Measurements from ENCODE around the gene PPP1R9B. TPM values are rescaled to one million over a fixed set of nuclear protein-coding genes. Genes with fewer than 3 reads are reported as not detected.

The PPP1R9B gene
- total RNA-seq, 1 donor, result 53.0 TPM

- H3K4me1 ChIP-seq (ENCODE audit: insufficient read depth, low read length), result peaks cover 15% of the 10 kb centered on the region
- peaks cover 20% of the 10 kb centered on the region for H3K27me3 ChIP-seq (ENCODE audit: insufficient read depth, low read length)
- no peak overlapping the region for H3K4me3 ChIP-seq (ENCODE audit: low read length)
- no peaks in the 10 kb centered on the region for H3K9me3 ChIP-seq (ENCODE audit: low read depth, low read length)
Observed at GRCh38 chr17:50123649-50124349, 26.7 kb downstream of the PPP1R9B start.

- H3K27me3 ChIP-seq (ENCODE audit: insufficient read depth, low read length), result peaks cover 22% of the 10 kb centered on the region
- H3K4me1 ChIP-seq (ENCODE audit: insufficient read depth, low read length), result peaks cover 7% of the 10 kb centered on the region
- no peaks in the 10 kb centered on the region for H3K9me3 ChIP-seq (ENCODE audit: low read depth, low read length)
- no peak overlapping the region for H3K4me3 ChIP-seq (ENCODE audit: low read length)
Observed at GRCh38 chr17:50122945-50123344, 27.5 kb downstream of the PPP1R9B start.

- Histone ChIP-seq H3K4me1 (ENCODE audit: insufficient read depth, low read length) (peaks cover 11% of the 10 kb centered on the region), H3K4me3 (ENCODE audit: low read length) (no peak overlapping the region), H3K9me3 (ENCODE audit: low read depth, low read length) (no peaks in the 10 kb centered on the region), H3K27me3 (ENCODE audit: insufficient read depth, low read length) (peaks cover 35% of the 10 kb centered on the region)
Observed at GRCh38 chr17:50120475-50121253, 29.8 kb downstream of the PPP1R9B start.

GRCh38 chr17:50118828-50119218 is 31.7 kb downstream of the PPP1R9B start:
- Histone ChIP-seq H3K9me3 (ENCODE audit: low read depth, low read length) (no peaks in the 10 kb centered on the region), H3K4me1 (ENCODE audit: insufficient read depth, low read length) (peaks cover 11% of the 10 kb centered on the region), H3K27me3 (ENCODE audit: insufficient read depth, low read length) (peaks cover 43% of the 10 kb centered on the region), H3K4me3 (ENCODE audit: low read length) (no peak overlapping the region)

- Histone ChIP-seq H3K4me1 (ENCODE audit: insufficient read depth, low read length) (peaks cover 11% of the 10 kb centered on the region), H3K9me3 (ENCODE audit: low read depth, low read length) (no peaks in the 10 kb centered on the region), H3K27me3 (ENCODE audit: insufficient read depth, low read length) (peaks cover 43% of the 10 kb centered on the region), H3K4me3 (ENCODE audit: low read length) (no peak overlapping the region)
Observed at GRCh38 chr17:50118076-50118827, 32.2 kb downstream of the PPP1R9B start.

- peaks cover 43% of the 10 kb centered on the region for H3K27me3 ChIP-seq (ENCODE audit: insufficient read depth, low read length)
- H3K9me3 ChIP-seq (ENCODE audit: low read depth, low read length), result no peaks in the 10 kb centered on the region
- H3K4me3 ChIP-seq (ENCODE audit: low read length), result no peak overlapping the region
- peaks cover 11% of the 10 kb centered on the region for H3K4me1 ChIP-seq (ENCODE audit: insufficient read depth, low read length)
Observed at GRCh38 chr17:50117202-50118051, 33.0 kb downstream of the PPP1R9B start.

GRCh38 chr17:50115756-50116155 is 34.7 kb downstream of the PPP1R9B start:
- H3K9me3 ChIP-seq (ENCODE audit: low read depth, low read length), result no peaks in the 10 kb centered on the region
- peaks cover 11% of the 10 kb centered on the region for H3K4me1 ChIP-seq (ENCODE audit: insufficient read depth, low read length)
- peaks cover 43% of the 10 kb centered on the region for H3K27me3 ChIP-seq (ENCODE audit: insufficient read depth, low read length)
- H3K4me3 ChIP-seq (ENCODE audit: low read length), result no peak overlapping the region

- no peak overlapping the region for H3K4me3 ChIP-seq (ENCODE audit: low read length)
- H3K27me3 ChIP-seq (ENCODE audit: insufficient read depth, low read length), result peaks cover 38% of the 10 kb centered on the region
- H3K4me1 ChIP-seq (ENCODE audit: insufficient read depth, low read length), result peaks cover 11% of the 10 kb centered on the region
- no peaks in the 10 kb centered on the region for H3K9me3 ChIP-seq (ENCODE audit: low read depth, low read length)
Observed at GRCh38 chr17:50114849-50115357, 35.6 kb downstream of the PPP1R9B start.

GRCh38 chr17:50114401-50114800 is 36.1 kb downstream of the PPP1R9B start:
- Histone ChIP-seq H3K4me1 (ENCODE audit: insufficient read depth, low read length) (peaks cover 11% of the 10 kb centered on the region), H3K27me3 (ENCODE audit: insufficient read depth, low read length) (peaks cover 38% of the 10 kb centered on the region), H3K9me3 (ENCODE audit: low read depth, low read length) (no peaks in the 10 kb centered on the region), H3K4me3 (ENCODE audit: low read length) (no peak overlapping the region)

- no peaks in the 10 kb centered on the region for H3K9me3 ChIP-seq (ENCODE audit: low read depth, low read length)
Observed at GRCh38 chr17:50113624-50114320, 36.7 kb downstream of the PPP1R9B start.

GRCh38 chr17:50112694-50113093 is 37.8 kb downstream of the PPP1R9B start:
- Histone ChIP-seq H3K9me3 (ENCODE audit: low read depth, low read length) (no peaks in the 10 kb centered on the region), H3K4me1 (ENCODE audit: insufficient read depth, low read length) (peaks cover 10% of the 10 kb centered on the region), H3K4me3 (ENCODE audit: low read length) (no peak overlapping the region), H3K27me3 (ENCODE audit: insufficient read depth, low read length) (peaks cover 25% of the 10 kb centered on the region)

More at GRCh38 chr17:50113624-50114320, 36.7 kb downstream of the PPP1R9B start:
- H3K4me3 ChIP-seq (ENCODE audit: low read length), result no peak overlapping the region
- peaks cover 34% of the 10 kb centered on the region for H3K27me3 ChIP-seq (ENCODE audit: insufficient read depth, low read length)
- H3K4me1 ChIP-seq (ENCODE audit: insufficient read depth, low read length), result peaks cover 11% of the 10 kb centered on the region

GRCh38 chr17:50111673-50112655 is 38.5 kb downstream of the PPP1R9B start:
- Histone ChIP-seq H3K9me3 (ENCODE audit: low read depth, low read length) (no peaks in the 10 kb centered on the region), H3K4me1 (ENCODE audit: insufficient read depth, low read length) (peaks cover 3% of the 10 kb centered on the region), H3K27me3 (ENCODE audit: insufficient read depth, low read length) (peaks cover 18% of the 10 kb centered on the region), H3K4me3 (ENCODE audit: low read length) (no peak overlapping the region)
